ENCODE results near the gene HDHD5. TPM values are rescaled to one million over a fixed set of nuclear protein-coding genes. Genes with fewer than 3 reads are reported as not detected.

HDHD5 gene
- total RNA-seq, 1 donor from 2014 or later = 30.2 TPM

DNA sequence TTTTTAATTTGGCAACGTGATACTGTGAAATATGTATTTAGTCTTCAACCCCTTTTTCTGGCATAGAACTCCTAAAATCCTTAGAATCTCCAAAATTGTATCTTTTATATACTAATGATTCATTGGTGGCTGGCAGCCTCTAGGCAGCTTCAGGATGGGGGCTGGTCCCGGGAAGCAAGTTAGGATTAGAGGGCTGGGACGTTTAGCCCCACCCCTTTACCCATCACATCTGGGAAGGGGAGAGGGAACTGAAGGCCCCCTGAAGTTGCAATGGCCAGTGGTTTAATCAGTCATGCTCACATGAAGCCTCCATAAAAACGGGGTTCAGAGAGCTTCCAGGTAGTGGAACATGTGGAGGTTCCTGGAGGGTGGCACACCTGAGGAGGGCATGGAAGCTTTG lies 67.2 kb downstream of the HDHD5 start:
- no peak overlapping the region for H3K4me3 Mint-ChIP-seq (ENCODE audit: unreplicated experiment)
- DNase-seq = no peak

DNA sequence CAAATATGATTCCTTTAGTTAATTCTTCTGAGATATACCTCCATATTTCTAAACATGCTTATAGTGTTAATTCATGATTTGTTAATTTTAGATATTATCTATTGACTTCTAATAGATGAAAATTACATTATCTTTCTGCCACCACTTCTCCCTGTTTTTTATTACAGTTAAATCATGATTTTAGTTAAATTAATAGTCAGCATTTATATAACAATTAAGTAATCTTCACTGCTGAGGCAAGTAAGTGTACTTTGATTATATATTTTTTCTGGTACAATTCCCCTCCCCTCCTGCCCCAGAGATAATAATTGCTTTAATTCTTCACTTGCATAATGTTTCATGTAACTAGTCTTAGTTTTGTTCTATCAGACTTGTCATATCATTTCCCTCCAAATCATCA lies 68.5 kb downstream of the HDHD5 start:
- peaks cover 6% of the 10 kb centered on the region for H3K27me3 Mint-ChIP-seq (ENCODE audit: unreplicated experiment)
- H3K4me3 Mint-ChIP-seq (ENCODE audit: unreplicated experiment) = no peak overlapping the region
- no peak for DNase-seq
- H3K9me3 Mint-ChIP-seq (ENCODE audit: unreplicated experiment) = no peaks in the 10 kb centered on the region
- H3K4me1 Mint-ChIP-seq (ENCODE audit: low read depth, unreplicated experiment) = peaks cover 15% of the 10 kb centered on the region
- no peaks in the 10 kb centered on the region for H3K36me3 Mint-ChIP-seq (ENCODE audit: unreplicated experiment)
- TF ChIP-seq, protein P1, sequence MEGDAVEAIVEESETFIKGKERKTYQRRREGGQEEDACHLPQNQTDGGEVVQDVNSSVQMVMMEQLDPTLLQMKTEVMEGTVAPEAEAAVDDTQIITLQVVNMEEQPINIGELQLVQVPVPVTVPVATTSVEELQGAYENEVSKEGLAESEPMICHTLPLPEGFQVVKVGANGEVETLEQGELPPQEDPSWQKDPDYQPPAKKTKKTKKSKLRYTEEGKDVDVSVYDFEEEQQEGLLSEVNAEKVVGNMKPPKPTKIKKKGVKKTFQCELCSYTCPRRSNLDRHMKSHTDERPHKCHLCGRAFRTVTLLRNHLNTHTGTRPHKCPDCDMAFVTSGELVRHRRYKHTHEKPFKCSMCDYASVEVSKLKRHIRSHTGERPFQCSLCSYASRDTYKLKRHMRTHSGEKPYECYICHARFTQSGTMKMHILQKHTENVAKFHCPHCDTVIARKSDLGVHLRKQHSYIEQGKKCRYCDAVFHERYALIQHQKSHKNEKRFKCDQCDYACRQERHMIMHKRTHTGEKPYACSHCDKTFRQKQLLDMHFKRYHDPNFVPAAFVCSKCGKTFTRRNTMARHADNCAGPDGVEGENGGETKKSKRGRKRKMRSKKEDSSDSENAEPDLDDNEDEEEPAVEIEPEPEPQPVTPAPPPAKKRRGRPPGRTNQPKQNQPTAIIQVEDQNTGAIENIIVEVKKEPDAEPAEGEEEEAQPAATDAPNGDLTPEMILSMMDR (IDR thresholded peaks at IDR 0.05; ENCODE audit: partially characterized antibody, unreplicated experiment) = no peak
- no peak overlapping the region for H3K27ac Mint-ChIP-seq (ENCODE audit: unreplicated experiment)

More for the DNA sequence above, 67.2 kb downstream of the HDHD5 start:
- no peaks in the 10 kb centered on the region for H3K36me3 Mint-ChIP-seq (ENCODE audit: unreplicated experiment)
- H3K27me3 Mint-ChIP-seq (ENCODE audit: unreplicated experiment) = peaks cover 1% of the 10 kb centered on the region
- no peak overlapping the region for H3K27ac Mint-ChIP-seq (ENCODE audit: unreplicated experiment)
- peaks cover 15% of the 10 kb centered on the region for H3K4me1 Mint-ChIP-seq (ENCODE audit: low read depth, unreplicated experiment)
- TF ChIP-seq, protein P1 (IDR thresholded peaks at IDR 0.05; ENCODE audit: partially characterized antibody, unreplicated experiment) = no peak
- H3K9me3 Mint-ChIP-seq (ENCODE audit: unreplicated experiment) = no peaks in the 10 kb centered on the region

Other genes with a start within 250 kb of the HDHD5 start
- 0.15 TPM for gene GAB4, start 151.1 kb downstream of the HDHD5 start, total RNA-seq (ENCODE audit: unreplicated experiment)
- gene IL17RA, start 74.3 kb downstream of the HDHD5 start, total RNA-seq (ENCODE audit: unreplicated experiment) = 16.9 TPM
- 44.1 TPM for gene TMEM121B, start 37.9 kb downstream of the HDHD5 start, total RNA-seq (ENCODE audit: unreplicated experiment)
- 49.7 TPM for gene ADA2, start 60.2 kb upstream of the HDHD5 start, total RNA-seq (ENCODE audit: unreplicated experiment)
- gene CECR2, start 210.2 kb upstream of the HDHD5 start, total RNA-seq (ENCODE audit: unreplicated experiment) = 178 TPM